SK-N-SH (cell line): ENCODE results near the gene NBEAL2. TPM values are rescaled to one million over a fixed set of nuclear protein-coding genes. Genes with fewer than 3 reads are reported as not detected.

Experiments
- CTCF ChIA-PET: fragments of 300-600, 350-600 bp; formaldehyde crosslinking; extraction: SDS; loops from one replicate; lab custom pipeline; 2021; lab: Yijun Ruan, JAX
- POLR2A ChIA-PET: fragments of 350-600 bp; sonication (Branson Sonifier 250); formaldehyde crosslinking; extraction: SDS; loops from one replicate; lab custom pipeline; 2020; ENCODE audit warnings: antibody characterized with exemption, inconsistent platforms; lab: Yijun Ruan, JAX
- DNase-seq: peaks from one replicate; pipeline ENCODE4 v3.0.0; 2012
- H2AFZ ChIP-seq: fragments of 200-600 bp; sonication (generic); 2 replicates; pipeline ENCODE4 v1.8.1; 2016; ENCODE audit warnings: antibody characterized with exemption, mild to moderate bottlenecking, low read depth
- H3F3A ChIP-seq: fragments of 200-600 bp; sonication (generic); replicated peaks from 2 replicates; pipeline ENCODE3; 2016; ENCODE audit warnings: antibody characterized with exemption, mild to moderate bottlenecking; ENCODE audit not compliant: insufficient read depth
- H3K27ac ChIP-seq, 2 experiments: fragments of 200-500 bp in 1 of 2; fragments of 200-600 bp in 1 of 2; sonication (Bioruptor generic) in 1 of 2; sonication (generic), shearing (Covaris generic) in 1 of 2; 2 replicates each; pipeline versions ENCODE4 v1.5.1 to v1.6.1; 2014 to 2016; ENCODE audit warnings: low read depth in 2 of 2, inconsistent platforms in 1 of 2, low read length in 1 of 2, mild to moderate bottlenecking in 1 of 2, mixed read lengths in 1 of 2
- H3K27me3 ChIP-seq: fragments of 200-600 bp; sonication (generic), shearing (Covaris generic); 2 replicates; pipeline ENCODE4 v1.6.1; 2016; ENCODE audit warnings: mixed run types; ENCODE audit not compliant: insufficient read depth
- H3K36me3 ChIP-seq, 2 experiments: fragments of 200-500 bp in 1 of 2; fragments of 200-600 bp in 1 of 2; sonication (Bioruptor generic) in 1 of 2; sonication (generic) in 1 of 2; replicated peaks in 1 of 2; 2 replicates each; pipeline versions ENCODE3 to v1.5.1; 2014 to 2016; ENCODE audit warnings: low read length in 1 of 2, mild to moderate bottlenecking in 1 of 2; ENCODE audit not compliant: insufficient read depth in 2 of 2, control insufficient read depth in 1 of 2
- H3K4me1 ChIP-seq, 2 experiments: fragments of 200-500 bp in 1 of 2; fragments of 200-600 bp in 1 of 2; sonication (Bioruptor generic) in 1 of 2; sonication (generic), shearing (Covaris generic) in 1 of 2; 2 replicates each; pipeline versions ENCODE4 v1.5.1 to v1.6.1; 2014 to 2016; ENCODE audit warnings: low read depth in 1 of 2, low read length in 1 of 2, mixed run types in 1 of 2; ENCODE audit not compliant: insufficient read depth in 2 of 2, control insufficient read depth in 1 of 2
- H3K4me2 ChIP-seq: fragments of 200-600 bp; sonication (generic), shearing (Covaris generic); 2 replicates; pipeline ENCODE4 v1.6.1; 2017; ENCODE audit warnings: mixed run types
- H3K4me3 ChIP-seq, 2 experiments: fragments of 200-500 bp in 1 of 2; fragments of 200-600 bp in 1 of 2; sonication (Bioruptor generic) in 1 of 2; sonication (generic), shearing (Covaris generic) in 1 of 2; 2 replicates each; pipeline versions ENCODE4 v1.5.1 to v1.8.1; 2014 to 2016; ENCODE audit warnings: low read depth in 2 of 2, inconsistent platforms in 1 of 2, low read length in 1 of 2, mild to moderate bottlenecking in 1 of 2, mixed read lengths in 1 of 2, moderate library complexity in 1 of 2
- H3K79me2 ChIP-seq: fragments of 200-600 bp; sonication (generic); 2 replicates; pipeline ENCODE4 v1.8.1; 2017; ENCODE audit warnings: mild to moderate bottlenecking; ENCODE audit not compliant: insufficient read depth
- H3K9ac ChIP-seq: fragments of 200-600 bp; sonication (generic); 2 replicates; pipeline ENCODE4 v1.6.1; 2017; ENCODE audit warnings: mixed run types
- H3K9me2 ChIP-seq: fragments of 200-600 bp; sonication (generic); 2 replicates; pipeline ENCODE4 v1.6.1; 2017; ENCODE audit warnings: mixed run types
- H3K9me3 ChIP-seq: fragments of 200-600 bp; sonication (generic); 2 replicates; pipeline ENCODE4 v1.6.1; 2017; ENCODE audit warnings: mixed run types, mild to moderate bottlenecking, moderate library complexity
- H4K20me1 ChIP-seq: fragments of 200-600 bp; sonication (generic); 2 replicates; pipeline ENCODE4 v1.6.1; 2017; ENCODE audit warnings: mild to moderate bottlenecking, mixed run types; ENCODE audit not compliant: insufficient read depth
- FOSL2 ChIP-seq: IDR thresholded peaks from 2 replicates; pipeline ENCODE4 v1.4.0; 2012; ENCODE audit warnings: low read depth, mild to moderate bottlenecking, moderate library complexity, borderline replicate concordance
- FOXM1 ChIP-seq: IDR thresholded peaks from 2 replicates; pipeline ENCODE4 v1.4.0; 2012; ENCODE audit warnings: low read depth, mild to moderate bottlenecking
- MXI1 ChIP-seq: IDR thresholded peaks from 2 replicates; pipeline ENCODE4 v1.6.1; 2012; ENCODE audit warnings: mild to moderate bottlenecking, low read depth, low read length, improper control_type of control experiment
- NFIC ChIP-seq: IDR thresholded peaks from 2 replicates; pipeline ENCODE4 v1.4.0; 2012; ENCODE audit warnings: borderline replicate concordance
- RFX5 ChIP-seq: IDR thresholded peaks from 2 replicates; pipeline ENCODE4 v1.6.1; 2012; ENCODE audit warnings: mild to moderate bottlenecking, improper control_type of control experiment, low read length
- RXRA ChIP-seq: IDR thresholded peaks from 2 replicates; pipeline ENCODE4 v1.4.0; 2012; ENCODE audit warnings: low read depth, mild to moderate bottlenecking, borderline replicate concordance
- TCF12 ChIP-seq: IDR thresholded peaks from 2 replicates; pipeline ENCODE4 v1.4.0; 2012
- WGBS: methylation state at CpG from one replicate; pipeline ENCODE4 v1.1.6; 2017; ENCODE audit warnings: low lambda C conversion rate; 5-methylcytosine and 5-hydroxymethylcytosine counted together
- polyA plus RNA-seq, 3 experiments: library from polyadenylated mRNA; depleted of rRNA; stranded (reverse); fragments of >200 nt; gene quantifications; 2 replicates each; pipeline ENCODE4 v1.2.3, GENCODE V29; 2012
- TF ChIP-seq, protein P1 (sequence below): fragments of 150-350 bp; IDR thresholded peaks from 2 replicates; pipeline ENCODE4 v1.6.1; 2016; ENCODE audit warnings: mild to moderate bottlenecking, low read depth, low read length
- TF ChIP-seq, protein P2 (sequence below): IDR thresholded peaks from 2 replicates; pipeline ENCODE4 v1.6.1; 2012; ENCODE audit warnings: mild to moderate bottlenecking, low read depth, low read length, moderate library complexity
- TF ChIP-seq, protein P3 (sequence below): IDR thresholded peaks from 2 replicates; pipeline ENCODE4 v1.4.0; 2012; ENCODE audit warnings: low read depth, borderline replicate concordance

Gene NBEAL2
- polyA plus RNA-seq, 1 of the 3 experiments (the other 2 are of a cell fraction), result 20.3 TPM

DNA sequence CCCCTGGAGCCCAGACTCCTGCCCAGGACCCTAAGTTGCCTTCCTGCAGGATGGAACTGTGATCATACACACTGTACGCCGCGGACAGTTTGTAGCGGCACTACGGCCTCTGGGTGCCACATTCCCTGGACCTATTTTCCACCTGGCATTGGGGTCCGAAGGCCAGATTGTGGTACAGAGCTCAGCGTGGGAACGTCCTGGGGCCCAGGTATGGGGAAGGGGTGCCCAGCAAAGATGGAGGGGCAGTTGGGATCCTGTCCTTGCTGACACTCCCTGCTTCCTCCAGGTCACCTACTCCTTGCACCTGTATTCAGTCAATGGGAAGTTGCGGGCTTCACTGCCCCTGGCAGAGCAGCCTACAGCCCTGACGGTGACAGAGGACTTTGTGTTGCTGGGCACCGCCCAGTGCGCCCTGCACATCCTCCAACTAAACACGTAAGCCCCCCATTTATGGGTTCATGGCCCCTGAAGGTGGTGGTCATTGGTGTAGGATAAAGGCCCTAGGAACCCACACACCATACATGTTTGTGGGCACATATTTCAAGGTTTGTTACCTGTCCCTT, 28.8 kb downstream of the NBEAL2 start:
- H3K79me2 ChIP-seq, result no peaks in the 10 kb centered on the region
- H3K27ac ChIP-seq, result no peak overlapping the region; a peak in 1 of 4 replicates
- H3K9me3 ChIP-seq, result no peaks in the 10 kb centered on the region
- ChIA-PET CTCF (interaction anchor here (1.2 to 2.8 kb wide), 2 partner anchors 85 to 99 kb away, joined by 3 to 10 read pairs; no protein-coding TSS in a partner anchor), POLR2A (no interaction called here)
- peak; percentile 23 for DNase-seq
- no peak overlapping the region for H2AFZ ChIP-seq
- H3K9me2 ChIP-seq, result no peaks in the 10 kb centered on the region
- H3K4me2 ChIP-seq, result peak overlapping the region; percentile 89; the same call in 1 of the 2 replicates
- H3F3A ChIP-seq, result no peaks in the 10 kb centered on the region
- H3K36me3 ChIP-seq, result peaks cover 0 to 2% of the 10 kb centered on the region in 2 experiments
- peaks cover 0 to 15% of the 10 kb centered on the region in 2 experiments; a peak in 1 of 4 replicates for H3K4me1 ChIP-seq
- WGBS, result 99% methylated on average over 12 of the region's 13 CpGs
- 0 out of 2 replicates have a peak overlapping the region, but pooled peaks have one; percentile 28 for H3K9ac ChIP-seq
- no peaks in the 10 kb centered on the region for H3K27me3 ChIP-seq
- no peak overlapping the region; a peak in 1 of 4 replicates for H3K4me3 ChIP-seq
- TF ChIP-seq MXI1, result no peak
- no peak for TF ChIP-seq FOXM1
- TF ChIP-seq, protein P1, sequence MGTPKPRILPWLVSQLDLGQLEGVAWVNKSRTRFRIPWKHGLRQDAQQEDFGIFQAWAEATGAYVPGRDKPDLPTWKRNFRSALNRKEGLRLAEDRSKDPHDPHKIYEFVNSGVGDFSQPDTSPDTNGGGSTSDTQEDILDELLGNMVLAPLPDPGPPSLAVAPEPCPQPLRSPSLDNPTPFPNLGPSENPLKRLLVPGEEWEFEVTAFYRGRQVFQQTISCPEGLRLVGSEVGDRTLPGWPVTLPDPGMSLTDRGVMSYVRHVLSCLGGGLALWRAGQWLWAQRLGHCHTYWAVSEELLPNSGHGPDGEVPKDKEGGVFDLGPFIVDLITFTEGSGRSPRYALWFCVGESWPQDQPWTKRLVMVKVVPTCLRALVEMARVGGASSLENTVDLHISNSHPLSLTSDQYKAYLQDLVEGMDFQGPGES, result no peak
- TF ChIP-seq TCF12, result no peak
- no peak for TF ChIP-seq FOSL2
- no peak for TF ChIP-seq RFX5
- TF ChIP-seq, protein P2, sequence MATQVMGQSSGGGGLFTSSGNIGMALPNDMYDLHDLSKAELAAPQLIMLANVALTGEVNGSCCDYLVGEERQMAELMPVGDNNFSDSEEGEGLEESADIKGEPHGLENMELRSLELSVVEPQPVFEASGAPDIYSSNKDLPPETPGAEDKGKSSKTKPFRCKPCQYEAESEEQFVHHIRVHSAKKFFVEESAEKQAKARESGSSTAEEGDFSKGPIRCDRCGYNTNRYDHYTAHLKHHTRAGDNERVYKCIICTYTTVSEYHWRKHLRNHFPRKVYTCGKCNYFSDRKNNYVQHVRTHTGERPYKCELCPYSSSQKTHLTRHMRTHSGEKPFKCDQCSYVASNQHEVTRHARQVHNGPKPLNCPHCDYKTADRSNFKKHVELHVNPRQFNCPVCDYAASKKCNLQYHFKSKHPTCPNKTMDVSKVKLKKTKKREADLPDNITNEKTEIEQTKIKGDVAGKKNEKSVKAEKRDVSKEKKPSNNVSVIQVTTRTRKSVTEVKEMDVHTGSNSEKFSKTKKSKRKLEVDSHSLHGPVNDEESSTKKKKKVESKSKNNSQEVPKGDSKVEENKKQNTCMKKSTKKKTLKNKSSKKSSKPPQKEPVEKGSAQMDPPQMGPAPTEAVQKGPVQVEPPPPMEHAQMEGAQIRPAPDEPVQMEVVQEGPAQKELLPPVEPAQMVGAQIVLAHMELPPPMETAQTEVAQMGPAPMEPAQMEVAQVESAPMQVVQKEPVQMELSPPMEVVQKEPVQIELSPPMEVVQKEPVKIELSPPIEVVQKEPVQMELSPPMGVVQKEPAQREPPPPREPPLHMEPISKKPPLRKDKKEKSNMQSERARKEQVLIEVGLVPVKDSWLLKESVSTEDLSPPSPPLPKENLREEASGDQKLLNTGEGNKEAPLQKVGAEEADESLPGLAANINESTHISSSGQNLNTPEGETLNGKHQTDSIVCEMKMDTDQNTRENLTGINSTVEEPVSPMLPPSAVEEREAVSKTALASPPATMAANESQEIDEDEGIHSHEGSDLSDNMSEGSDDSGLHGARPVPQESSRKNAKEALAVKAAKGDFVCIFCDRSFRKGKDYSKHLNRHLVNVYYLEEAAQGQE, result no peak
- no peak for TF ChIP-seq RXRA
- TF ChIP-seq NFIC, result no peak
- TF ChIP-seq, protein P3, sequence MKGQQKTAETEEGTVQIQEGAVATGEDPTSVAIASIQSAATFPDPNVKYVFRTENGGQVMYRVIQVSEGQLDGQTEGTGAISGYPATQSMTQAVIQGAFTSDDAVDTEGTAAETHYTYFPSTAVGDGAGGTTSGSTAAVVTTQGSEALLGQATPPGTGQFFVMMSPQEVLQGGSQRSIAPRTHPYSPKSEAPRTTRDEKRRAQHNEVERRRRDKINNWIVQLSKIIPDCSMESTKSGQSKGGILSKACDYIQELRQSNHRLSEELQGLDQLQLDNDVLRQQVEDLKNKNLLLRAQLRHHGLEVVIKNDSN, result no peak
- no peaks in the 10 kb centered on the region for H4K20me1 ChIP-seq
